Measurements from ENCODE around the gene USP7.

DNA sequence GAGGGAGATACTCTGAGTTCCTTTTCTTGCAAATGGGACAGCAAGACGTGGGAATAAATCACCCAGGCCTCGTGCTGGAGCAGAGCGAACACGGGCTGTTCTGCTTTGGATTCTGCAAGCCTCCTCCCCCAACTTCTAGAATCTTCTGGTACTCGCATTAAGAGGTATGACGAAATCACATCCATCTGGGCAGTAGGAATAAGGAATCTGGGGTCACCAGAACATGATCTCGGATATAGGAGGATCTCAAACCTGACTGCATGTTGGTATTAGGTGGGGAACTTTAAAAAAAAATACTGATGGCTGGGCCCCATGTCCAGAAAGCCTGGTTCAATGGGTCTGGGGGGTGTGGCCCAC lies 49.8 kb upstream of the USP7 start:
- TF ChIP-seq POLR2A (IDR thresholded peaks at IDR 0.05) (no peak), CTCF (IDR thresholded peaks at IDR 0.05) (no peak)

Measured in upper lobe of left lung (tissue), 4 donors.